PC-9 (cell line): ENCODE data around the gene DRD1. TPM values are rescaled to one million over a fixed set of nuclear protein-coding genes. Genes with fewer than 3 reads are reported as not detected.
"Not testable (repeated sequence)": the region's sequence is repeated elsewhere in the genome, so short reads cannot be mapped to it uniquely, and the experiment has no call there.

Experiments used
- BruUV-seq: library from RNA; stranded (reverse); fragments of 400-500 nt; replicated peaks from 2 replicates; lab custom pipeline; 2021; lab: Mats Ljungman, UMichigan
- CTCF ChIA-PET: fragments of 300-600 bp; sonication (Branson Sonifier 250); formaldehyde crosslinking; loops from one replicate; lab custom pipeline; 2022; ENCODE audit warnings: antibody characterized with exemption; lab: Charles Lee
- POLR2A ChIA-PET: fragments of 300-600 bp; sonication (Branson Sonifier 250); formaldehyde crosslinking; loops from one replicate; lab custom pipeline; 2022; ENCODE audit warnings: antibody characterized with exemption; ENCODE audit not compliant: unreplicated experiment; lab: Charles Lee
- DNase-seq, 2 experiments: peaks; one replicate each; pipeline versions ENCODE4 v3.0.0 to v3.0.0-alpha.2; 2015 to 2022; ENCODE audit warnings: mixed read lengths in 1 of 2
- H2AFZ ChIP-seq: fragments of 200-600 bp; sonication (generic); 2 replicates; pipeline ENCODE4 v1.8.1; 2017; ENCODE audit warnings: antibody characterized with exemption
- H3F3A ChIP-seq: fragments of 200-600 bp; sonication (generic); 2 replicates; pipeline ENCODE4 v1.8.1; 2017; ENCODE audit warnings: antibody characterized with exemption, mild to moderate bottlenecking, low read depth; ENCODE audit not compliant: insufficient read depth
- H3K27ac ChIP-seq: fragments of 200-600 bp; sonication (generic); 2 replicates; pipeline ENCODE4 v1.6.1; 2016; ENCODE audit warnings: mixed run types
- H3K27me3 ChIP-seq: fragments of 200-600 bp; sonication (generic); 2 replicates; pipeline ENCODE4 v1.6.1; 2016; ENCODE audit warnings: low read depth, mixed run types; ENCODE audit not compliant: insufficient read depth
- H3K36me3 ChIP-seq: fragments of 200-600 bp; sonication (generic); 2 replicates; pipeline ENCODE4 v1.6.1; 2016; ENCODE audit warnings: low read depth, mixed run types
- H3K4me1 ChIP-seq: fragments of 200-600 bp; sonication (generic); replicated peaks from 2 replicates; pipeline ENCODE4 v1.6.1; 2016; ENCODE audit warnings: mixed run types; ENCODE audit not compliant: insufficient read depth
- H3K4me2 ChIP-seq: fragments of 200-600 bp; sonication (generic); 2 replicates; pipeline ENCODE4 v1.6.1; 2017; ENCODE audit warnings: mixed run types
- H3K4me3 ChIP-seq: fragments of 200-600 bp; sonication (generic); 2 replicates; pipeline ENCODE4 v1.6.1; 2016; ENCODE audit warnings: mixed run types
- H3K79me2 ChIP-seq: fragments of 200-600 bp; sonication (generic); 2 replicates; pipeline ENCODE4 v1.6.1; 2017; ENCODE audit warnings: low read depth, mixed run types
- H3K9me2 ChIP-seq: fragments of 200-600 bp; sonication (generic); 2 replicates; pipeline ENCODE4 v1.8.1; 2017; ENCODE audit warnings: mild to moderate bottlenecking; ENCODE audit not compliant: insufficient read depth
- H3K9me3 ChIP-seq: fragments of 200-600 bp; sonication (generic); 2 replicates; pipeline ENCODE4 v1.8.1; 2016; ENCODE audit warnings: low read depth; ENCODE audit not compliant: insufficient read depth
- H4K20me1 ChIP-seq: fragments of 200-600 bp; sonication (generic); 2 replicates; pipeline ENCODE4 v1.8.1; 2017; ENCODE audit not compliant: insufficient read depth
- CTCF ChIP-seq: fragments of 200-600 bp; sonication (generic); conservative IDR thresholded peaks from 2 replicates; pipeline ENCODE4 v1.6.1; 2017; ENCODE audit warnings: mixed run types, antibody characterized with exemption, mild to moderate bottlenecking, moderate library complexity
- EZH2 ChIP-seq: fragments of 200-600 bp; sonication (generic); IDR thresholded peaks from 2 replicates; pipeline ENCODE4 v1.8.0; 2017; ENCODE audit warnings: antibody characterized with exemption, low read depth
- intact Hi-C: fragments of 100-400 bp; cut with micrococcal nuclease; formaldehyde crosslinking; loops from one replicate; pipeline ENCODE4 v1.10.0; 2022; ENCODE audit not compliant: unreplicated experiment
- total RNA-seq: library from RNA; stranded (reverse); gene quantifications from 2 replicates; pipeline ENCODE4 v1.2.3, GENCODE V29; 2021

DRD1 gene
- total RNA-seq, 1 experiment from 2014 or later: not detected

GRCh38 chr5:175457466-175457865 is 13.5 kb upstream of the DRD1 start:
- intact Hi-C loops: no loop called here

GRCh38 chr5:175456105-175456742 is 12.2 kb upstream of the DRD1 start:
- DNase-seq: no peak
- Histone ChIP-seq H4K20me1 (no peaks in the 10 kb centered on the region), H3K4me2 (no peak overlapping the region), H3K4me1 (no peaks in the 10 kb centered on the region), H3K36me3 (no peaks in the 10 kb centered on the region), H3K9me3 (no peaks in the 10 kb centered on the region), H3K27me3 (peaks cover 77% of the 10 kb centered on the region), H3K9me2 (no peaks in the 10 kb centered on the region), H3F3A (no peaks in the 10 kb centered on the region), H3K27ac (no peak overlapping the region), H2AFZ (no peak overlapping the region), H3K79me2 (no peaks in the 10 kb centered on the region), H3K4me3 (no peak overlapping the region)
- POLR2A ChIA-PET: no interaction called here
- no peak for TF ChIP-seq EZH2
- no peak for TF ChIP-seq CTCF
- CTCF ChIA-PET: no interaction called here
- BruUV-seq: no TSS peak
- intact Hi-C loops: no loop called here

More at GRCh38 chr5:175457466-175457865, 13.5 kb upstream of the DRD1 start:
- Histone ChIP-seq H3F3A (no peaks in the 10 kb centered on the region), H3K9me3 (no peaks in the 10 kb centered on the region), H3K9me2 (no peaks in the 10 kb centered on the region), H3K4me3 (no peak overlapping the region), H3K27ac (no peak overlapping the region), H4K20me1 (no peaks in the 10 kb centered on the region), H3K79me2 (no peaks in the 10 kb centered on the region), H3K36me3 (no peaks in the 10 kb centered on the region), H3K4me1 (no peaks in the 10 kb centered on the region), H3K4me2 (no peak overlapping the region), H2AFZ (no peak overlapping the region), H3K27me3 (peaks cover 79% of the 10 kb centered on the region)
- BruUV-seq: no TSS peak
- ChIA-PET CTCF (no interaction called here), POLR2A (no interaction called here)
- TF ChIP-seq EZH2 (no peak), CTCF (no peak)
- DNase-seq: no peak

- CTCF ChIA-PET, H3K9me3 ChIP-seq, POLR2A ChIA-PET, H3K4me3 ChIP-seq, H3F3A ChIP-seq, H3K4me2 ChIP-seq, BruUV-seq, DNase-seq, H3K4me1 ChIP-seq, H3K9me2 ChIP-seq, intact Hi-C loops, H3K36me3 ChIP-seq, H4K20me1 ChIP-seq, H3K27ac ChIP-seq, H2AFZ ChIP-seq, H3K79me2 ChIP-seq: not testable (repeated sequence)
- H3K27me3 ChIP-seq: peaks cover 79% of the 10 kb centered on the region
Observed at GRCh38 chr5:175454338-175454737, 10.4 kb upstream of the DRD1 start.

- H3K36me3 ChIP-seq: no peaks in the 10 kb centered on the region
- H3K79me2 ChIP-seq: no peaks in the 10 kb centered on the region
- no peak overlapping the region for H2AFZ ChIP-seq
- TF ChIP-seq CTCF (no peak), EZH2 (no peak)
- H3K9me3 ChIP-seq: no peaks in the 10 kb centered on the region
- no peak overlapping the region for H3K4me3 ChIP-seq
- intact Hi-C loops: no loop called here
- H3K27ac ChIP-seq: no peak overlapping the region
- H4K20me1 ChIP-seq: no peaks in the 10 kb centered on the region
- no peak overlapping the region for H3K4me2 ChIP-seq
- H3K9me2 ChIP-seq: no peaks in the 10 kb centered on the region
- ChIA-PET POLR2A (no interaction called here), CTCF (no interaction called here)
- H3K27me3 ChIP-seq: peaks cover 80% of the 10 kb centered on the region
- no TSS peak for BruUV-seq
- H3F3A ChIP-seq: no peaks in the 10 kb centered on the region
- no peaks in the 10 kb centered on the region for H3K4me1 ChIP-seq
- DNase-seq: no peak
Observed at GRCh38 chr5:175452166-175452565, 8.2 kb upstream of the DRD1 start.
